Measurements from ENCODE around the gene CARD19.

- TF ChIP-seq CTCF (IDR thresholded peaks at IDR 0.05) (no peak), POLR2A (IDR thresholded peaks at IDR 0.05) (no peak)
Observed at GRCh38 chr9:93093877-93094657, 1.9 kb upstream of the CARD19 start.
